IMR-90 (cell line): ENCODE measurements around the gene ZNF512. TPM values are rescaled to one million over a fixed set of nuclear protein-coding genes. Genes with fewer than 3 reads are reported as not detected.

Source experiments
- ATAC-seq: fragments of 200-7000 bp; cut with Tn5 transposase; 2 replicates; pipeline ENCODE4 v1.9.1; 2020; ENCODE audit warnings: low read depth, mild to moderate bottlenecking, moderate library complexity
- BruUV-seq: library from RNA; stranded (reverse); fragments of 400-500 nt; replicated peaks from 2 replicates; lab custom pipeline; 2021; lab: Mats Ljungman, UMichigan
- CTCF ChIA-PET: fragments of 300-600 bp; formaldehyde crosslinking; extraction: SDS; loops from one replicate; lab custom pipeline; 2021; ENCODE audit warnings: antibody characterized with exemption; lab: Yijun Ruan, JAX
- POLR2A ChIA-PET: fragments of 300-600 bp; sonication (Branson Sonifier 250); formaldehyde crosslinking; loops from one replicate; lab custom pipeline; 2022; ENCODE audit warnings: antibody characterized with exemption; ENCODE audit not compliant: unreplicated experiment; lab: Charles Lee
- DNase-seq: peaks from one replicate; pipeline ENCODE4 v3.0.0; 2013
- H2AFZ ChIP-seq: replicated peaks from 2 replicates; pipeline ENCODE3; 2013; ENCODE audit warnings: low read length, mild to moderate bottlenecking; ENCODE audit not compliant: poor library complexity
- H2AK5ac ChIP-seq: 2 replicates; pipeline ENCODE4 v1.6.1; 2013; ENCODE audit warnings: low read depth, low read length, inconsistent platforms
- H2AK9ac ChIP-seq: replicated peaks from 2 replicates; pipeline ENCODE3; 2013; ENCODE audit warnings: mild to moderate bottlenecking, low read depth, low read length, moderate library complexity; ENCODE audit not compliant: poor library complexity
- H2BK120ac ChIP-seq: 2 replicates; pipeline ENCODE4 v1.6.1; 2013; ENCODE audit warnings: low read depth, low read length, inconsistent platforms
- H2BK15ac ChIP-seq: 3 replicates; pipeline ENCODE4 v1.6.1; 2013; ENCODE audit warnings: low read depth, low read length, inconsistent platforms
- H2BK20ac ChIP-seq: 2 replicates; pipeline ENCODE4 v1.6.1; 2013; ENCODE audit warnings: low read depth, mild to moderate bottlenecking, inconsistent platforms, low read length, moderate library complexity
- H2BK5ac ChIP-seq: 2 replicates; pipeline ENCODE4 v1.6.1; 2013; ENCODE audit warnings: mild to moderate bottlenecking, low read depth, low read length, inconsistent platforms; ENCODE audit not compliant: poor library complexity, severe bottlenecking
- H3K14ac ChIP-seq: replicated peaks from 2 replicates; pipeline ENCODE4 v1.6.1; 2013; ENCODE audit warnings: low read depth, low read length, inconsistent platforms
- H3K18ac ChIP-seq: 2 replicates; pipeline ENCODE4 v1.6.1; 2013; ENCODE audit warnings: low read depth, low read length, control low read depth
- H3K23ac ChIP-seq: 2 replicates; pipeline ENCODE4 v1.6.1; 2013; ENCODE audit warnings: low read depth, low read length, inconsistent platforms
- H3K27ac ChIP-seq: 2 replicates; pipeline ENCODE4 v1.5.1; 2013; ENCODE audit warnings: mild to moderate bottlenecking, control low read depth, low read length; ENCODE audit not compliant: insufficient read depth
- H3K27me3 ChIP-seq: 2 replicates; pipeline ENCODE4 v1.6.1; 2013; ENCODE audit warnings: low read length; ENCODE audit not compliant: control insufficient read depth, insufficient read depth
- H3K36me3 ChIP-seq: 2 replicates; pipeline ENCODE4 v1.6.1; 2013; ENCODE audit warnings: low read length, mixed read lengths; ENCODE audit not compliant: control insufficient read depth, insufficient read depth
- H3K4ac ChIP-seq: 2 replicates; pipeline ENCODE4 v1.6.1; 2013; ENCODE audit warnings: low read depth, low read length, inconsistent platforms
- H3K4me1 ChIP-seq: 2 replicates; pipeline ENCODE4 v1.6.1; 2013; ENCODE audit warnings: low read length, mixed read lengths; ENCODE audit not compliant: control insufficient read depth, insufficient read depth
- H3K4me2 ChIP-seq: 2 replicates; pipeline ENCODE4 v1.6.1; 2013; ENCODE audit warnings: low read depth, mild to moderate bottlenecking, control low read depth, low read length, moderate library complexity
- H3K4me3 ChIP-seq: 2 replicates; pipeline ENCODE4 v1.5.1; 2013; ENCODE audit warnings: low read depth, mild to moderate bottlenecking, control low read depth, low read length, moderate library complexity; ENCODE audit not compliant: insufficient read depth
- H3K56ac ChIP-seq: 2 replicates; pipeline ENCODE4 v1.6.1; 2013; ENCODE audit warnings: low read length, inconsistent platforms; ENCODE audit not compliant: insufficient read depth; ENCODE audit errors: extremely low read depth
- H3K79me1 ChIP-seq, 2 experiments: 2 replicates each; pipeline ENCODE4 v1.6.1; 2013; ENCODE audit warnings: low read length in 2 of 2, inconsistent platforms in 1 of 2, low read depth in 1 of 2
- H3K9ac ChIP-seq: 2 replicates; pipeline ENCODE4 v1.6.1; 2013; ENCODE audit warnings: low read depth, low read length, control low read depth
- H3K9me1 ChIP-seq: 2 replicates; pipeline ENCODE4 v1.6.1; 2013; ENCODE audit warnings: low read length, inconsistent platforms; ENCODE audit not compliant: insufficient read depth
- H3K9me3 ChIP-seq: 2 replicates; pipeline ENCODE4 v1.6.1; 2013; ENCODE audit warnings: low read length; ENCODE audit not compliant: control insufficient read depth, insufficient read depth
- H4K20me1 ChIP-seq: 2 replicates; pipeline ENCODE4 v1.6.1; 2013; ENCODE audit warnings: low read length, inconsistent platforms; ENCODE audit not compliant: insufficient read depth
- H4K5ac ChIP-seq: 2 replicates; pipeline ENCODE4 v1.6.1; 2013; ENCODE audit warnings: mild to moderate bottlenecking, low read depth, low read length, control low read depth
- H4K8ac ChIP-seq, 2 experiments: 2 replicates each; pipeline ENCODE4 v1.6.1; 2013; ENCODE audit warnings: low read depth in 2 of 2, low read length in 2 of 2, control low read depth in 1 of 2, inconsistent platforms in 1 of 2
- H4K91ac ChIP-seq: 2 replicates; pipeline ENCODE4 v1.6.1; 2013; ENCODE audit warnings: low read depth, low read length, inconsistent platforms; ENCODE audit not compliant: insufficient read depth
- BHLHE40 ChIP-seq: fragments of 150-350 bp; IDR thresholded peaks from 2 replicates; pipeline ENCODE4 v1.6.1; 2016; ENCODE audit warnings: mild to moderate bottlenecking, low read depth, low read length
- CEBPB ChIP-seq: IDR thresholded peaks from 2 replicates; pipeline ENCODE4 v1.6.1; 2012; ENCODE audit warnings: low read depth, low read length, improper control_type of control experiment
- CHD1 ChIP-seq: IDR thresholded peaks from 2 replicates; pipeline ENCODE4 v1.6.1; 2012; ENCODE audit warnings: low read depth, low read length, improper control_type of control experiment
- CTCF ChIP-seq: conservative IDR thresholded peaks from 2 replicates; pipeline ENCODE4 v1.5.1; 2012; ENCODE audit warnings: mild to moderate bottlenecking, low read depth, low read length, improper control_type of control experiment
- MXI1 ChIP-seq: IDR thresholded peaks from 2 replicates; pipeline ENCODE4 v1.6.1; 2012; ENCODE audit warnings: low read depth, mild to moderate bottlenecking, low read length, moderate library complexity, borderline replicate concordance
- POLR2A ChIP-seq: IDR thresholded peaks from 2 replicates; pipeline ENCODE4 v1.6.1; 2012; ENCODE audit warnings: mild to moderate bottlenecking, low read depth, low read length
- RAD21 ChIP-seq: IDR thresholded peaks from 2 replicates; pipeline ENCODE4 v1.6.1; 2012; ENCODE audit warnings: low read length, improper control_type of control experiment
- RCOR1 ChIP-seq: IDR thresholded peaks from 2 replicates; pipeline ENCODE4 v1.6.1; 2012; ENCODE audit warnings: mild to moderate bottlenecking, low read length, improper control_type of control experiment; ENCODE audit not compliant: insufficient replicate concordance
- USF2 ChIP-seq: fragments of 150-350 bp; IDR thresholded peaks from 2 replicates; pipeline ENCODE4 v1.6.1; 2017; ENCODE audit warnings: mild to moderate bottlenecking, antibody characterized with exemption, low read length, low read depth
- WGBS, 2 experiments: methylation state at CpG; one replicate each; pipeline versions ENCODE4 v1.1.5 to v1.1.7; 2013; ENCODE audit warnings: missing lambda C conversion rate in 2 of 2; ENCODE audit not compliant: insufficient read length in 1 of 2; ENCODE audit errors: extremely low coverage in 2 of 2; 5-methylcytosine and 5-hydroxymethylcytosine counted together
- dilution Hi-C: fragments of 300-500 bp; cut with HindIII; formaldehyde crosslinking; loops from one replicate; pipeline ENCODE4 v1.14.3; 2018; ENCODE audit warnings: low sequenced_read_pairs; ENCODE audit not compliant: unreplicated experiment
- in situ Hi-C: fragments of 300-500 bp; cut with MboI; formaldehyde crosslinking; loops from 3 replicates; pipeline ENCODE4 v1.14.3; 2019; ENCODE audit warnings: low sequenced_read_pairs, inconsistent platforms, mixed read lengths
- intact Hi-C: fragments of 100-400 bp; cut with micrococcal nuclease; formaldehyde crosslinking; loops from 2 replicates; pipeline ENCODE4 v1.10.0; 2022
- polyA plus RNA-seq, 3 experiments: library from polyadenylated mRNA; depleted of rRNA; stranded (reverse); fragments of >200 nt; gene quantifications; 2 replicates each; pipeline ENCODE4 v1.2.3, GENCODE V29; 2012; ENCODE audit warnings: low replicate concordance in 1 of 3
- total RNA-seq: library from RNA; depleted of rRNA; stranded (reverse); fragments of >200 nt; gene quantifications from 2 replicates; pipeline ENCODE4 v1.2.3, GENCODE V29; 2012

ZNF512 gene
- total and polyA plus RNA-seq, 2 of the 4 experiments (the other 2 are of a cell fraction), result 25.8 to 56.5 TPM

DNA sequence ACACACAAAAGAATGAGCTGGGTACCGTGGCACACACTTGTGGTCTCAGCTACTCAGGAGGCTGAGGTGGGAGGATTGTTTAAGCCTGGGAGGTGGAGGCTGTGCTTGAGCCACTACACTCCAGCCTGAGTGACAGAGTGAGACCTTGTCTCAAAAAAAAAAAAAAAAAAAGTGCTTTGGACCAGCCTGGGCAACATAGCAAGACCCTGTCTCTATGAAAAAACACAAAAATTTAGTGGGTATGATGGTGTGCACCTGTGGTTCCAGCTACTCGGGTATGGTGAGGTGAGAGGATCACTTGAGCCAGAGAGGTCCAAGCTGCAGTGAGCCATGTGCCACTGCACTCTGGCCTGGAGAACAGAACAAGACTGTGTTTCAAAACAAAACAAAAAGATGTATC is 10.4 kb downstream of the ZNF512 start:
- ATAC-seq (no peak), DNase-seq (no peak)
- H4K91ac ChIP-seq, result no peak overlapping the region
- H3K79me1 ChIP-seq, result peaks cover 9 to 51% of the 10 kb centered on the region in 2 experiments; a peak in 3 of 4 replicates
- dilution Hi-C loops, result no loop called here
- H2AK9ac ChIP-seq, result no peak overlapping the region
- ChIA-PET POLR2A (no interaction called here), CTCF (interaction anchor here (0.6 kb wide), 1 partner anchor 11 kb away, joined by 7 read pairs; no protein-coding TSS in a partner anchor)
- H3K4ac ChIP-seq, result no peak overlapping the region
- H4K5ac ChIP-seq, result no peak overlapping the region
- H3K9ac ChIP-seq, result no peak overlapping the region
- no peak overlapping the region for H4K8ac ChIP-seq
- no peak overlapping the region for H2BK5ac ChIP-seq
- H3K4me1 ChIP-seq, result peaks cover 13% of the 10 kb centered on the region
- WGBS, 2 experiments, result no CpG with 5 or more reads among the region's 2 CpGs
- H4K20me1 ChIP-seq, result peaks cover 53% of the 10 kb centered on the region
- no peak overlapping the region for H3K18ac ChIP-seq
- no peak overlapping the region for H3K14ac ChIP-seq
- H3K36me3 ChIP-seq, result no peaks in the 10 kb centered on the region; the same call in 1 of the 2 replicates
- H2AK5ac ChIP-seq, result no peak overlapping the region
- no peak overlapping the region for H3K27ac ChIP-seq
- no peak overlapping the region for H2BK15ac ChIP-seq
- intact Hi-C loops, result no loop called here
- BruUV-seq, result no TSS peak
- H3K56ac ChIP-seq, result no peak overlapping the region
- no peak overlapping the region for H3K4me2 ChIP-seq
- H2BK120ac ChIP-seq, result no peak overlapping the region
- in situ Hi-C loops, result no loop called here
- no peaks in the 10 kb centered on the region for H3K27me3 ChIP-seq
- H2BK20ac ChIP-seq, result no peak overlapping the region
- H2AFZ ChIP-seq, result no peak overlapping the region
- TF ChIP-seq CTCF (no peak), CEBPB (no peak), BHLHE40 (no peak), MXI1 (no peak), USF2 (no peak), POLR2A (no peak), RAD21 (no peak), CHD1 (no peak), RCOR1 (no peak)
- no peak overlapping the region for H3K4me3 ChIP-seq
- peaks cover 9% of the 10 kb centered on the region for H3K9me3 ChIP-seq
- peaks cover 8% of the 10 kb centered on the region for H3K9me1 ChIP-seq
- no peak overlapping the region for H3K23ac ChIP-seq
